ENCODE data around the gene MMP23B.
"Not testable (repeated sequence)": the region's sequence is repeated elsewhere in the genome, so short reads cannot be mapped to it uniquely, and the experiment has no call there.

The MMP23B gene

DNA sequence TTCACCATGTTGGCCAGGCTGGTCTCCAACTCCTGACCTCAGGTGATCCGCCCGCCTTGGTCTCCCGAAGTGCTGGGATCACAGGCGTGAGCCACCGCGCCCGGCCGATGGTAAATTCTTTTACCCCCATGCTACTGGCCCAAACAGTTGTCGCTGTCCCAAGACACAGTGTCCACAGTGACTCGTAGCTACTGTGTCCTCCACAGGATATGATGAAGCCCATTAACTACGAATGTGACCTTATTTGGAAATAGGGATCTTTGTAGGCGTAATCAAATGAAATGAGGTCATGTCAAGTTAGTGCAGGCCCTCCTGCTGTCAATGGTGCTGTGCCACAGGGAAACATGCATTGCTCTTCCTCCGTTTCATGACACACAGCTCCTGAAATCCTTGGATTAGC lies 40.5 kb upstream of the MMP23B start:
- Histone ChIP-seq H3K9me2 (replicated peaks; ENCODE audit: low read depth, low read length) (no peaks in the 10 kb centered on the region), H3K9ac (ENCODE audit: low read depth, low read length, poor library complexity, severe bottlenecking) (no peak overlapping the region), H3F3A (ENCODE audit: low read depth) (no peaks in the 10 kb centered on the region), H3K4me2 (ENCODE audit: low read depth, low read length, poor library complexity, severe bottlenecking) (no peak overlapping the region), H3K79me2 (ENCODE audit: insufficient read depth, low read length) (no peaks in the 10 kb centered on the region), H2AFZ (ENCODE audit: low read length) (no peak overlapping the region), H3K4me1 (ENCODE audit: insufficient read depth, low read length, poor library complexity, severe bottlenecking) (no peaks in the 10 kb centered on the region), H3K4me3 (ENCODE audit: low read length, poor library complexity, severe bottlenecking) (no peak overlapping the region), H3K9me3 (ENCODE audit: insufficient read depth, low read depth, low read length) (no peaks in the 10 kb centered on the region), H3K36me3 (ENCODE audit: insufficient read depth, low read length) (no peaks in the 10 kb centered on the region), H4K20me1 (ENCODE audit: insufficient read depth, low read length, poor library complexity, severe bottlenecking) (no peaks in the 10 kb centered on the region), H3K27me3 (ENCODE audit: insufficient read depth, low read length, poor library complexity, severe bottlenecking) (peaks cover 17% of the 10 kb centered on the region)
- TF ChIP-seq EZH2phosphoT487 (IDR thresholded peaks at IDR 0.05; ENCODE audit: borderline replicate concordance) = no peak
- no peak for TF ChIP-seq CTCF (conservative IDR thresholded peaks at IDR 0.05; ENCODE audit: low read length)

DNA sequence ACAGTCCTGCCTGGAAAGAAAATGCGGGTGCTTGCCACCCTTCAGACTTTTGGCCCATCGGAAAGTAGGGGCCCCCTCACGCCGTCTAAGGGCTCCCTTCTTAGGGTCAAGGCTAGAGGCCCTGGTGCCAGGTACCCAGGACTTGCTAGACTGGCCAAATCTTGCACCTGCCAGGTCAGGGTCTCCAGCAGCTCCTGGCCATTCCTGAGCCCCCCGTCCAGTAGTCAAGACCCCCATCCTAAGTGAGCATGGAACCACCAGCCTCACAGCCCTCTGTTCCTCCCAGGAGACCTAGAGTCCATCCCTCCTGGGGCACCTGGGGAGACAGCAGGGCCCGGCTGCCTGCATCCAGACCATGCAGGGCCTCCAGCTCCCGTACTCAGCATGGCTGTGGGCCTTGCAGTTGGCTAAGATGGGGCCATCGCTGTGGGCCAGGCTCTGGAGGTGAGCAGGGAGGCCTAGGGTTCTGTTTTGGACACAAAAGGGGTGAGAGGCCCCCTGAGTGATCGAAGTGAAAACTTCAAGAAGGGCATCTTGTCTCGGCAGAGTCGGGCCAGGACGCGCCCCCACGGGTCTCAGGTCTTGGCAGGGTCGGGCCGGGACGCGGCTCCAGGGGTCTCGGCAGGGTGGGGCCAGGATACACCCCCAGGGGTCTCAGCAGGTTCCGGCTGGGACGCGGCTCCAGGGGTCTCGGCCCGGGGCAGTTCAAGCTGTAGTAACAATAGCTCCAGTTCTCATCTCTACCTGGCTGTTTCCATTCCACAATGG lies 38.0 kb upstream of the MMP23B start:
- Histone ChIP-seq H3F3A (ENCODE audit: low read depth) (no peaks in the 10 kb centered on the region), H3K36me3 (ENCODE audit: insufficient read depth, low read length) (no peaks in the 10 kb centered on the region), H3K4me1 (ENCODE audit: insufficient read depth, low read length, poor library complexity, severe bottlenecking) (no peaks in the 10 kb centered on the region), H3K9ac (ENCODE audit: low read depth, low read length, poor library complexity, severe bottlenecking) (no peak overlapping the region), H2AFZ (ENCODE audit: low read length) (no peak overlapping the region), H3K9me3 (ENCODE audit: insufficient read depth, low read depth, low read length) (no peaks in the 10 kb centered on the region), H3K9me2 (replicated peaks; ENCODE audit: low read depth, low read length) (no peaks in the 10 kb centered on the region), H3K79me2 (ENCODE audit: insufficient read depth, low read length) (no peaks in the 10 kb centered on the region), H3K27me3 (ENCODE audit: insufficient read depth, low read length, poor library complexity, severe bottlenecking) (peaks cover 19% of the 10 kb centered on the region), H4K20me1 (ENCODE audit: insufficient read depth, low read length, poor library complexity, severe bottlenecking) (no peaks in the 10 kb centered on the region), H3K4me2 (ENCODE audit: low read depth, low read length, poor library complexity, severe bottlenecking) (no peak overlapping the region), H3K4me3 (ENCODE audit: low read length, poor library complexity, severe bottlenecking) (no peak overlapping the region)
- TF ChIP-seq CTCF (conservative IDR thresholded peaks at IDR 0.05; ENCODE audit: low read length) (no peak), EZH2phosphoT487 (IDR thresholded peaks at IDR 0.05; ENCODE audit: borderline replicate concordance) (no peak)

GRCh38 chr1:1594602-1595260 lies 37.2 kb upstream of the MMP23B start:
- Histone ChIP-seq H2AFZ (ENCODE audit: low read length) (no peak overlapping the region), H3K4me1 (ENCODE audit: insufficient read depth, low read length, poor library complexity, severe bottlenecking) (no peaks in the 10 kb centered on the region), H3K9ac (ENCODE audit: low read depth, low read length, poor library complexity, severe bottlenecking) (no peak overlapping the region)

DNA sequence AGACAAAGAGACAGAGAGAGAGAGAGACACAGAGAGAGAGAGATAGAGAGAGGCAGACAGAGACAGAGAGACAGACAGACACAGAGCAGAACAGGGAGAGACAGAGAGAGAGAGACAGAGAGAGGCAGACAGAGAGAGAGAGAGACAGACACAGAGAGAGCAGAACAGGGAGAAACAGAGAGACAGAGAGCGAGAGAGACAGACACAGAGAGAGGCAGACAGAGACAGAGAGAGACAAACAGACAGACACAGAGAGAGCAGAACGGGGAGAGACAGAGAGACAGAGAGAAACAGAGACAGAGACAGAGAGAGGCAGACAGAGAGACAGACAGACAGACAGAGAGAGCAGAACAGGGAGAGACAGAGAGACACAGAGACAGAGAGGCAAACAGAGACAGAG lies 36.6 kb upstream of the MMP23B start:
- H3K79me2 ChIP-seq (ENCODE audit: insufficient read depth, low read length); H4K20me1 ChIP-seq (ENCODE audit: insufficient read depth, low read length, poor library complexity, severe bottlenecking); H3K4me3 ChIP-seq (ENCODE audit: low read length, poor library complexity, severe bottlenecking); H2AFZ ChIP-seq (ENCODE audit: low read length); H3K36me3 ChIP-seq (ENCODE audit: insufficient read depth, low read length); H3K4me2 ChIP-seq (ENCODE audit: low read depth, low read length, poor library complexity, severe bottlenecking); H3K4me1 ChIP-seq (ENCODE audit: insufficient read depth, low read length, poor library complexity, severe bottlenecking); H3K9me3 ChIP-seq (ENCODE audit: insufficient read depth, low read depth, low read length); H3F3A ChIP-seq (ENCODE audit: low read depth); H3K9me2 ChIP-seq (replicated peaks; ENCODE audit: low read depth, low read length); H3K9ac ChIP-seq (ENCODE audit: low read depth, low read length, poor library complexity, severe bottlenecking): not testable (repeated sequence)
- peaks cover 19% of the 10 kb centered on the region for H3K27me3 ChIP-seq (ENCODE audit: insufficient read depth, low read length, poor library complexity, severe bottlenecking)

More at GRCh38 chr1:1594602-1595260, 37.2 kb upstream of the MMP23B start:
- Histone ChIP-seq H3K79me2 (ENCODE audit: insufficient read depth, low read length) (no peaks in the 10 kb centered on the region), H3K9me2 (replicated peaks; ENCODE audit: low read depth, low read length) (no peaks in the 10 kb centered on the region), H3K36me3 (ENCODE audit: insufficient read depth, low read length) (no peaks in the 10 kb centered on the region), H3K9me3 (ENCODE audit: insufficient read depth, low read depth, low read length) (no peaks in the 10 kb centered on the region), H4K20me1 (ENCODE audit: insufficient read depth, low read length, poor library complexity, severe bottlenecking) (no peaks in the 10 kb centered on the region), H3K27me3 (ENCODE audit: insufficient read depth, low read length, poor library complexity, severe bottlenecking) (peaks cover 19% of the 10 kb centered on the region), H3K4me2 (ENCODE audit: low read depth, low read length, poor library complexity, severe bottlenecking) (no peak overlapping the region), H3F3A (ENCODE audit: low read depth) (no peaks in the 10 kb centered on the region), H3K4me3 (ENCODE audit: low read length, poor library complexity, severe bottlenecking) (no peak overlapping the region)
- no peak for TF ChIP-seq EZH2phosphoT487 (IDR thresholded peaks at IDR 0.05; ENCODE audit: borderline replicate concordance)
- no peak for TF ChIP-seq CTCF (conservative IDR thresholded peaks at IDR 0.05; ENCODE audit: low read length)

All from Loucy (cell line).